Uterus (tissue), 4 donors: Measurements from ENCODE around the gene MAP2. TPM values are rescaled to one million over a fixed set of nuclear protein-coding genes. Genes with fewer than 3 reads are reported as not detected.

ENCODE experiments used
- DNase-seq, 2 donors: peaks; one replicate each; pipeline ENCODE4 v3.0.0-alpha.2; 2019 to 2020
- H3K27ac ChIP-seq, 2 donors: fragments of 200-600 bp; sonication (generic); 1 replicate in 1 of 2; 2 replicates in 1 of 2; pipeline ENCODE4 v1.5.1; 2016 to 2018
- H3K27me3 ChIP-seq, 2 donors: fragments of 200-600 bp; sonication (generic); one replicate each; pipeline ENCODE4 v1.5.1; 2018 to 2019; ENCODE audit warnings: control low read depth in 1 of 2
- H3K36me3 ChIP-seq, 2 donors: fragments of 200-600 bp; sonication (generic); one replicate each; pipeline ENCODE4 v1.5.1; 2019; ENCODE audit warnings: control low read depth in 1 of 2
- H3K4me1 ChIP-seq, 2 donors: fragments of 200-600 bp; sonication (generic); one replicate each; pipeline ENCODE4 v1.5.1; 2018 to 2019; ENCODE audit warnings: control low read depth in 1 of 2
- H3K4me3 ChIP-seq, 2 donors: fragments of 200-600 bp; sonication (generic); 1 replicate in 1 of 2; 2 replicates in 1 of 2; pipeline ENCODE4 v1.5.1; 2018 to 2019; ENCODE audit warnings: mild to moderate bottlenecking in 1 of 2
- H3K9me3 ChIP-seq, 2 donors: fragments of 200-600 bp; sonication (generic); one replicate each; pipeline ENCODE4 v1.5.1; 2019; ENCODE audit warnings: control low read depth in 1 of 2
- CTCF ChIP-seq, 4 experiments: fragments of 200-600 bp in 2 of 4; fragments of 450-650 bp in 2 of 4; sonication (generic) in 2 of 4; IDR thresholded peaks; one replicate each; pipeline ENCODE4 v1.5.1; 2016 to 2019; ENCODE audit warnings: antibody characterized with exemption in 4 of 4, mild to moderate bottlenecking in 2 of 4, moderate library complexity in 1 of 4
- POLR2A ChIP-seq, 2 donors: fragments of 450-650 bp; IDR thresholded peaks; one replicate each; pipeline ENCODE4 v1.6.1; 2016; ENCODE audit warnings: antibody characterized with exemption in 2 of 2, mild to moderate bottlenecking in 1 of 2, moderate library complexity in 1 of 2
- intact Hi-C: fragments of 100-400 bp; cut with DNase I; formaldehyde crosslinking; loops from one replicate; pipeline ENCODE4 v1.15.1; 2023; ENCODE audit warnings: low total_unique reads
- total RNA-seq, 4 donors: library from RNA; depleted of rRNA in 3 of 4; stranded (reverse); fragments of >200 nt in 3 of 4; gene quantifications; one replicate each; pipeline versions ENCODE4 v1.1.0 to v1.2.4, GENCODE V29; 2014 to 2023
- donor health status: DM: yes; HTN: yes; CAD: no.

Gene MAP2
- total RNA-seq, 4 donors from 2014 or later: 4.7 to 18.7 (median 7.6) TPM

- Histone ChIP-seq H3K27ac (no peak overlapping the region), H3K4me3 (no peak overlapping the region), H3K27me3 (no peaks in the 10 kb centered on the region), H3K4me1 (no peaks in the 10 kb centered on the region), H3K9me3 (no peaks in the 10 kb centered on the region), H3K36me3 (no peaks in the 10 kb centered on the region)
- no peak for TF ChIP-seq CTCF (IDR thresholded peaks at IDR 0.05)
- intact Hi-C loops: no loop called here
- DNase-seq: no peak
These were observed 262.1 kb downstream of the MAP2 start for GRCh38 chr2:209685963-209686362.

- intact Hi-C loops: no loop called here
- H3K9me3 ChIP-seq: no peaks in the 10 kb centered on the region
- TF ChIP-seq CTCF (IDR thresholded peaks at IDR 0.05): no peak
- no peak for TF ChIP-seq POLR2A (IDR thresholded peaks at IDR 0.05)
- no peaks in the 10 kb centered on the region for H3K36me3 ChIP-seq
- H3K27ac ChIP-seq: no peak overlapping the region
- no peak for DNase-seq
- H3K4me1 ChIP-seq: no peaks in the 10 kb centered on the region
- H3K4me3 ChIP-seq: no peak overlapping the region
- no peaks in the 10 kb centered on the region for H3K27me3 ChIP-seq
These were observed 262.6 kb downstream of the MAP2 start for GRCh38 chr2:209686448-209686847.

GRCh38 chr2:209687323-209687969 is 263.6 kb downstream of the MAP2 start:
- H3K4me1 ChIP-seq: no peaks in the 10 kb centered on the region
- intact Hi-C loops: no loop called here
- H3K27me3 ChIP-seq: no peaks in the 10 kb centered on the region
- no peaks in the 10 kb centered on the region for H3K9me3 ChIP-seq
- H3K36me3 ChIP-seq: no peaks in the 10 kb centered on the region
- TF ChIP-seq CTCF (IDR thresholded peaks at IDR 0.05): no peak
- TF ChIP-seq POLR2A (IDR thresholded peaks at IDR 0.05): no peak
- no peak overlapping the region for H3K27ac ChIP-seq
- H3K4me3 ChIP-seq: no peak overlapping the region
- no peak for DNase-seq

- no peaks in the 10 kb centered on the region for H3K9me3 ChIP-seq
- no peaks in the 10 kb centered on the region for H3K4me1 ChIP-seq
- no peaks in the 10 kb centered on the region for H3K27me3 ChIP-seq
- TF ChIP-seq CTCF (IDR thresholded peaks at IDR 0.05): no peak
- no peak for TF ChIP-seq POLR2A (IDR thresholded peaks at IDR 0.05)
- no peak overlapping the region for H3K27ac ChIP-seq
- intact Hi-C loops: no loop called here
- no peak overlapping the region for H3K4me3 ChIP-seq
- no peaks in the 10 kb centered on the region for H3K36me3 ChIP-seq
- no peak for DNase-seq
These were observed 264.5 kb downstream of the MAP2 start for GRCh38 chr2:209688385-209688784.

GRCh38 chr2:209690029-209690754 is 266.3 kb downstream of the MAP2 start:
- intact Hi-C loops: no loop called here
- no peak overlapping the region for H3K27ac ChIP-seq
- no peaks in the 10 kb centered on the region for H3K9me3 ChIP-seq
- H3K27me3 ChIP-seq: no peaks in the 10 kb centered on the region
- H3K4me3 ChIP-seq: no peak overlapping the region
- TF ChIP-seq POLR2A (IDR thresholded peaks at IDR 0.05): no peak
- no peak for TF ChIP-seq CTCF (IDR thresholded peaks at IDR 0.05)
- H3K4me1 ChIP-seq: no peaks in the 10 kb centered on the region
- DNase-seq: no peak
- H3K36me3 ChIP-seq: no peaks in the 10 kb centered on the region
